Natural killer cell (primary cell): ENCODE results near the gene KRT33B. TPM values are rescaled to one million over a fixed set of nuclear protein-coding genes. Genes with fewer than 3 reads are reported as not detected.
"Not testable (repeated sequence)": the region's sequence is repeated elsewhere in the genome, so short reads cannot be mapped to it uniquely, and the experiment has no call there.

Experiments
- ATAC-seq, 3 donors: fragments of 150-1000 bp in 2 of 3; fragments of 200-7000 bp in 1 of 3; cut with Tn5 transposase; 1 replicate in 1 of 3; 2 replicates in 2 of 3; pipeline ENCODE4 v1.10.0; 2021; ENCODE audit warnings: mild to moderate bottlenecking in 2 of 3, moderate library complexity in 2 of 3
- DNase-seq, 2 donors: peaks; one replicate each; pipeline versions ENCODE4 v3.0.0 to v3.0.0-alpha.2; 2013 to 2021; ENCODE audit warnings: mixed read lengths in 1 of 2
- H3K27ac ChIP-seq: one replicate; pipeline ENCODE4 v1.5.1; 2013; ENCODE audit warnings: mild to moderate bottlenecking, low read length
- H3K27me3 ChIP-seq: one replicate; pipeline ENCODE4 v1.6.1; 2013; ENCODE audit warnings: low read length; ENCODE audit not compliant: control insufficient read depth, insufficient read depth
- H3K36me3 ChIP-seq: one replicate; pipeline ENCODE4 v1.6.1; 2013; ENCODE audit warnings: low read length; ENCODE audit not compliant: control insufficient read depth, insufficient read depth
- H3K4me1 ChIP-seq: one replicate; pipeline ENCODE4 v1.6.1; 2013; ENCODE audit warnings: low read length; ENCODE audit not compliant: control insufficient read depth, insufficient read depth
- H3K4me3 ChIP-seq: one replicate; pipeline ENCODE4 v1.5.1; 2013; ENCODE audit warnings: low read length
- H3K9me3 ChIP-seq: one replicate; pipeline ENCODE4 v1.6.1; 2013; ENCODE audit warnings: low read length; ENCODE audit not compliant: control insufficient read depth, insufficient read depth
- H3K27ac Mint-ChIP-seq, 2 donors: one replicate each; pipeline ENCODE4 v1.8.0; 2022; ENCODE audit warnings: mild to moderate bottlenecking in 2 of 2, mixed read lengths in 2 of 2, moderate library complexity in 1 of 2
- H3K27me3 Mint-ChIP-seq, 2 donors: one replicate each; pipeline ENCODE4 v1.8.0; 2022; ENCODE audit warnings: low read depth in 2 of 2, mixed read lengths in 2 of 2
- H3K36me3 Mint-ChIP-seq: one replicate; pipeline ENCODE4 v1.8.0; 2022; ENCODE audit warnings: mixed read lengths
- H3K4me1 Mint-ChIP-seq, 2 donors: one replicate each; pipeline ENCODE4 v1.8.0; 2022; ENCODE audit warnings: mixed read lengths in 2 of 2
- H3K4me3 Mint-ChIP-seq: one replicate; pipeline ENCODE4 v1.8.0; 2022; ENCODE audit warnings: mild to moderate bottlenecking, moderate library complexity, mixed read lengths
- H3K9me3 Mint-ChIP-seq, 2 donors: one replicate each; pipeline ENCODE4 v1.8.0; 2022; ENCODE audit warnings: mixed read lengths in 2 of 2
- WGBS: methylation state at CpG from one replicate; pipeline ENCODE4 v1.1.7; 2013; ENCODE audit warnings: missing lambda C conversion rate; ENCODE audit not compliant: insufficient coverage; 5-methylcytosine and 5-hydroxymethylcytosine counted together
- intact Hi-C: fragments of 100-400 bp; cut with micrococcal nuclease; formaldehyde crosslinking; loops from one replicate; pipeline ENCODE4 v1.14.2; 2022
- total RNA-seq, 4 donors: library from RNA; stranded (reverse); fragments of 120-200 nt in 1 of 4; gene quantifications; one replicate each; pipeline versions ENCODE4 v1.2.3 to v1.2.4, GENCODE V29; 2013 to 2022
- TF ChIP-seq, protein P1 (sequence below): fragments of 200-600 bp; IDR thresholded peaks from one replicate; pipeline ENCODE4 v1.8.0; 2022; ENCODE audit warnings: antibody characterized with exemption

Gene KRT33B
- total RNA-seq, 3 donors from 2014 or later (not counting 1 experiment from before 2014, with no cell fraction given): not detected

DNA sequence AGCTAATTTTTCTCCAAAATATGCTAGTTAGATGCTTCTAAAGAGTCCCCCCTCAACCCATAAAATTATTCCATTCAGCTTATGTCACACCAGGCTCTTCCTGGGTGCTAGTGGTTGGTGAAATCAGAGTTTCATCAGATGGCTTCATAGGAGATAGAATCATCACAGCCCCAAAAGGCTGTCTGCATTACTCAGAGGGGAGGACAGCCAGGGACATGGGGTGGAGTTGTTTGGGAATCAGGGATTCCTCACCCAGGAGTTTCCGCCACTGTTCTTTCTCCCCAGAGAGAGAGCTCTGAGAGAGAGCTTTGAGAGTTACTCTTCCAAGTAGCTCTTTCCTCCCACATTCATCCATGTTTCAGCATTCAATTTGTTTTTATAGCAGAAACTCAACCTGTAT is 12.8 kb upstream of the KRT33B start:
- no peak for DNase-seq

DNA sequence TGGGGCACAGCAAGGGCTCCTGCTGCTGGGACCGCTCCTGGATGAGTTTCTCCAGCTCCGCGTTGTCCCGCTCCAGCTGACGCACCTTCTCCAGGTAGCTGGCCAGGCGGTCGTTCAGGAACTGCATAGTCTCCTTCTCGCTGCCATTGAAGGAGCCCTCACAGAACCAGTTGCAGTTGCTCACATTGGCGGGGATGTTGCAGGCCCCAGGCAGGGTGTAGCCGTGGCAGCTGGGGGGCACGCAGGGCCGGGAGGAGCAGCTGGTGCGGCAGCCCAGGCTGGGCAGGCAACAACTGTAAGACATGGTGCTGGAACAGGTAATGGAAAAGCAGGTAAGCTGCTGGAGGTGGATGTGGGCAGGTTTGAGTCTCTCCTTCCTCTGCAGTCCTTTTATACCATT is 12.3 kb upstream of the KRT33B start, which contains the start of gene KRT34:
Gene KRT34 (minus strand): TSS at position 364 of the 400 bp plus-strand sequence. CDS start 60 bp downstream, at position 304.
- H3K27ac Mint-ChIP-seq, H3K9me3 ChIP-seq, H3K27ac ChIP-seq, H3K36me3 Mint-ChIP-seq, H3K27me3 ChIP-seq, H3K4me1 Mint-ChIP-seq, H3K4me3 Mint-ChIP-seq, H3K36me3 ChIP-seq, intact Hi-C loops, H3K4me1 ChIP-seq, ATAC-seq, H3K4me3 ChIP-seq, H3K9me3 Mint-ChIP-seq, DNase-seq: not testable (repeated sequence)
- WGBS: 95% methylated on average over 13 of the region's 13 CpGs
- H3K27me3 Mint-ChIP-seq: peaks cover 20 to 41% of the 10 kb centered on the region in 2 donors

More for the DNA sequence above, 12.8 kb upstream of the KRT33B start:
- TF ChIP-seq, protein P1, sequence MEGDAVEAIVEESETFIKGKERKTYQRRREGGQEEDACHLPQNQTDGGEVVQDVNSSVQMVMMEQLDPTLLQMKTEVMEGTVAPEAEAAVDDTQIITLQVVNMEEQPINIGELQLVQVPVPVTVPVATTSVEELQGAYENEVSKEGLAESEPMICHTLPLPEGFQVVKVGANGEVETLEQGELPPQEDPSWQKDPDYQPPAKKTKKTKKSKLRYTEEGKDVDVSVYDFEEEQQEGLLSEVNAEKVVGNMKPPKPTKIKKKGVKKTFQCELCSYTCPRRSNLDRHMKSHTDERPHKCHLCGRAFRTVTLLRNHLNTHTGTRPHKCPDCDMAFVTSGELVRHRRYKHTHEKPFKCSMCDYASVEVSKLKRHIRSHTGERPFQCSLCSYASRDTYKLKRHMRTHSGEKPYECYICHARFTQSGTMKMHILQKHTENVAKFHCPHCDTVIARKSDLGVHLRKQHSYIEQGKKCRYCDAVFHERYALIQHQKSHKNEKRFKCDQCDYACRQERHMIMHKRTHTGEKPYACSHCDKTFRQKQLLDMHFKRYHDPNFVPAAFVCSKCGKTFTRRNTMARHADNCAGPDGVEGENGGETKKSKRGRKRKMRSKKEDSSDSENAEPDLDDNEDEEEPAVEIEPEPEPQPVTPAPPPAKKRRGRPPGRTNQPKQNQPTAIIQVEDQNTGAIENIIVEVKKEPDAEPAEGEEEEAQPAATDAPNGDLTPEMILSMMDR: no peak
- H3K4me1 ChIP-seq: no peaks in the 10 kb centered on the region
- H3K9me3 ChIP-seq: peaks cover 2% of the 10 kb centered on the region
- Mint-ChIP-seq H3K9me3 (peaks cover 4 to 7% of the 10 kb centered on the region in 2 donors), H3K27me3 (peaks cover 18 to 46% of the 10 kb centered on the region in 2 donors), H3K4me3 (no peak overlapping the region), H3K36me3 (peaks cover 14% of the 10 kb centered on the region), H3K4me1 (no peaks in the 10 kb centered on the region), H3K27ac (no peak overlapping the region)
- H3K27ac ChIP-seq: no peak overlapping the region
- H3K27me3 ChIP-seq: no peaks in the 10 kb centered on the region
- intact Hi-C loops: no loop called here
- no peak for ATAC-seq
- no peaks in the 10 kb centered on the region for H3K36me3 ChIP-seq
- no peak overlapping the region for H3K4me3 ChIP-seq
- WGBS: 100% methylated on average over 1 of the region's 1 CpG

DNA sequence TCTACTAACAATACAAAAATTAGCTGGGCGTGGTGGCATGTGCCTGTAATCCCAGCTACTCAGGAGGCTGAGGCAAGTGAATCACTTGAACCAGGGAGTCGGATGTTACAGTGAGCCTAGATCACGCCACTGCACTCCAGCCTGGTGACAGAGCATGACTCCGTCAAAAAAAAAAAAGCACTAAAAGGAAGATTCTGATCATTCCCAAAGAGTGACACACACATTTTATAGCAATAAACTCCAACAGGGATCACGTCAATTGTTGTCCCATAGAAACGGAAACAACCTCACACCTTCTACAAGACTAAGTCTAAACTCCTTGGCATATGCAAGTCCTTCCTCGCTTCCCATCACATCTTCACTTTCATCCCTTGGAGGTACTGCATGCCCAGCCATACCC is 10.5 kb upstream of the KRT33B start:
- DNase-seq, H3K4me1 Mint-ChIP-seq, H3K4me3 Mint-ChIP-seq, intact Hi-C loops, H3K36me3 Mint-ChIP-seq, ATAC-seq, H3K4me1 ChIP-seq, H3K27ac ChIP-seq, H3K4me3 ChIP-seq, H3K36me3 ChIP-seq, H3K27me3 ChIP-seq, H3K9me3 Mint-ChIP-seq, H3K9me3 ChIP-seq, H3K27ac Mint-ChIP-seq: not testable (repeated sequence)
- peaks cover 19 to 33% of the 10 kb centered on the region in 2 donors for H3K27me3 Mint-ChIP-seq
- 89% methylated on average over 7 of the region's 7 CpGs for WGBS

DNA sequence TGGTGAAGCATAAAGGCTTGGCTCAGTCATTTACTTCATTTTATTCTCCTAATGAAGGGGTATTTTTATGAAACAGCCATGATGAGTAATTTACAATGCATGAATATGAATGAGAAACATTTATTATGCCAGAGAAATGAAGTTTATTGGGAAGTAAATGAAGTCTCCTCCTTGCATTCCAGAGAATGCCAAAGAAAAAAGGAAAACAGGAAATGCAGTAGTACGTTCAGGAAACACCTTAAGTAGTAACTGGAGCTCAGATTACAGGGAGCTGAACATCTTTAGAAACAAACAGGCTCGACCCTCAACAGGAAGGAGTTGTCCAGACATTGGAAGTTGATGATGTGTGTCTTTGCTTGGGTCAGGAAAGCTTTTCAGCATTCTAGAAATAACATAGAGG is 7.9 kb upstream of the KRT33B start:
- ATAC-seq: no peak

More for the DNA sequence above, 7.9 kb upstream of the KRT33B start:
- no peaks in the 10 kb centered on the region for H3K9me3 Mint-ChIP-seq
- H3K36me3 Mint-ChIP-seq: no peaks in the 10 kb centered on the region
- H3K27ac Mint-ChIP-seq: no peak overlapping the region
- no peaks in the 10 kb centered on the region for H3K4me1 Mint-ChIP-seq
- 13% methylated on average over 2 of the region's 2 CpGs for WGBS
- DNase-seq: no peak
- no peak overlapping the region for H3K27ac ChIP-seq
- TF ChIP-seq, protein P1: no peak
- H3K27me3 ChIP-seq: no peaks in the 10 kb centered on the region
- peaks cover 17% of the 10 kb centered on the region in 2 donors for H3K27me3 Mint-ChIP-seq
- no peaks in the 10 kb centered on the region for H3K36me3 ChIP-seq
- no peaks in the 10 kb centered on the region for H3K4me1 ChIP-seq
- H3K4me3 ChIP-seq: no peak overlapping the region
- no peaks in the 10 kb centered on the region for H3K9me3 ChIP-seq
- H3K4me3 Mint-ChIP-seq: no peak overlapping the region
- intact Hi-C loops: no loop called here
